ENCODE measurements around the gene FAM180A.

DNA sequence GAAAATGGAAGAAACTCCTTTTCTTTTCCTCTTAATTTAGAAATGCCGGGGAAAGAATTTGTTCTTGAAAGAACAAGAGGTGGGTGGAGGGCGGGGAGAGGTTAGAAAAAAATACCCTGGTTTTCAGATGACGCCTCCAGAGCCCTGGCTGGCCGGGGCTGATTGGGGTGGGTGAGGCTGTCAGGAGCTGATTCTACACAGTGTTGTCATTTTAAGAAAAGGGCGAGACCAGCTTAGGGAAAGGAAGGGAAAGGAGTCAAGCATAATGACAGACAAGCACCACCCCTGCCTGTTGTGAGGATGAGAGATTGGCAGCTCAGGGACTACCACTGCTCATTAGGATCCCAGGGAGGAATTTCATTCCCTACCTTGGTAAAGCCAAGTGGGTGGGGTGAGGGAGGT lies 9.9 kb upstream of the FAM180A start:
- no peak for TF ChIP-seq POLR2A (IDR thresholded peaks at IDR 0.05)
- TF ChIP-seq, protein P1, sequence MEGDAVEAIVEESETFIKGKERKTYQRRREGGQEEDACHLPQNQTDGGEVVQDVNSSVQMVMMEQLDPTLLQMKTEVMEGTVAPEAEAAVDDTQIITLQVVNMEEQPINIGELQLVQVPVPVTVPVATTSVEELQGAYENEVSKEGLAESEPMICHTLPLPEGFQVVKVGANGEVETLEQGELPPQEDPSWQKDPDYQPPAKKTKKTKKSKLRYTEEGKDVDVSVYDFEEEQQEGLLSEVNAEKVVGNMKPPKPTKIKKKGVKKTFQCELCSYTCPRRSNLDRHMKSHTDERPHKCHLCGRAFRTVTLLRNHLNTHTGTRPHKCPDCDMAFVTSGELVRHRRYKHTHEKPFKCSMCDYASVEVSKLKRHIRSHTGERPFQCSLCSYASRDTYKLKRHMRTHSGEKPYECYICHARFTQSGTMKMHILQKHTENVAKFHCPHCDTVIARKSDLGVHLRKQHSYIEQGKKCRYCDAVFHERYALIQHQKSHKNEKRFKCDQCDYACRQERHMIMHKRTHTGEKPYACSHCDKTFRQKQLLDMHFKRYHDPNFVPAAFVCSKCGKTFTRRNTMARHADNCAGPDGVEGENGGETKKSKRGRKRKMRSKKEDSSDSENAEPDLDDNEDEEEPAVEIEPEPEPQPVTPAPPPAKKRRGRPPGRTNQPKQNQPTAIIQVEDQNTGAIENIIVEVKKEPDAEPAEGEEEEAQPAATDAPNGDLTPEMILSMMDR (IDR thresholded peaks at IDR 0.05 in 4 of 5, conservative IDR thresholded peaks at IDR 0.05 in 1 of 5), result no peak

All from gastrocnemius medialis (tissue), 4 donors.